Testis (tissue), 2 donors: Measurements from ENCODE around the gene LMBRD1.

Experiments
- POLR2A ChIP-seq: fragments of 450-650 bp; IDR thresholded peaks from one replicate; pipeline ENCODE4 v1.6.1; 2017; ENCODE audit warnings: antibody characterized with exemption, mild to moderate bottlenecking, moderate library complexity
- TF ChIP-seq, protein P1 (sequence below), 3 experiments: fragments of 450-650 bp in 2 of 3; fragments of 200-600 bp in 1 of 3; sonication (generic) in 1 of 3; IDR thresholded peaks; one replicate each; pipeline ENCODE4 v1.5.1; 2016 to 2019; ENCODE audit warnings: antibody characterized with exemption in 3 of 3, mild to moderate bottlenecking in 2 of 3, moderate library complexity in 1 of 3

DNA sequence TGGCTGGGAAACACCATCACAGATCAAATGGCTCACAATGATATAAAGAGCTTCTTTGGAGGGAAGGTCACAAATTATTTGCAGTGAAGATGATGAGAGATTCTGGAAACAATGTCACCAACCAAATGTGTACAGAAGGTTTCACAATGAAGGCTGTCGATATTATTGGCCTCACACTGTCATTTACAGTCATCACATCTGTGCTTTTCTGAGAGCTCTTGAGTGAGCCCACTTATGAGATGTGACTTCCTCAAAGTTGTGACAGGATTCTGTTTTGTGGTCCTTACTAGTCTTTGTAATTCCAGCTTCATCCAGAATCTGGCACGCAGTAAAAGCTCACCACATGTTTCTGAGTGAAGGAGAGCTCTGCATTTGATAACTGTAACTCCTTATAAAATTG lies 133.6 kb downstream of the LMBRD1 start:
- TF ChIP-seq, protein P1, sequence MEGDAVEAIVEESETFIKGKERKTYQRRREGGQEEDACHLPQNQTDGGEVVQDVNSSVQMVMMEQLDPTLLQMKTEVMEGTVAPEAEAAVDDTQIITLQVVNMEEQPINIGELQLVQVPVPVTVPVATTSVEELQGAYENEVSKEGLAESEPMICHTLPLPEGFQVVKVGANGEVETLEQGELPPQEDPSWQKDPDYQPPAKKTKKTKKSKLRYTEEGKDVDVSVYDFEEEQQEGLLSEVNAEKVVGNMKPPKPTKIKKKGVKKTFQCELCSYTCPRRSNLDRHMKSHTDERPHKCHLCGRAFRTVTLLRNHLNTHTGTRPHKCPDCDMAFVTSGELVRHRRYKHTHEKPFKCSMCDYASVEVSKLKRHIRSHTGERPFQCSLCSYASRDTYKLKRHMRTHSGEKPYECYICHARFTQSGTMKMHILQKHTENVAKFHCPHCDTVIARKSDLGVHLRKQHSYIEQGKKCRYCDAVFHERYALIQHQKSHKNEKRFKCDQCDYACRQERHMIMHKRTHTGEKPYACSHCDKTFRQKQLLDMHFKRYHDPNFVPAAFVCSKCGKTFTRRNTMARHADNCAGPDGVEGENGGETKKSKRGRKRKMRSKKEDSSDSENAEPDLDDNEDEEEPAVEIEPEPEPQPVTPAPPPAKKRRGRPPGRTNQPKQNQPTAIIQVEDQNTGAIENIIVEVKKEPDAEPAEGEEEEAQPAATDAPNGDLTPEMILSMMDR (IDR thresholded peaks at IDR 0.05): no peak
- TF ChIP-seq POLR2A: no peak
